ENCODE results near the gene LMO1. TPM values are rescaled to one million over a fixed set of nuclear protein-coding genes. Genes with fewer than 3 reads are reported as not detected.

Gene LMO1
- total and polyA plus RNA-seq, 5 donors from 2014 or later: 0.24 TPM; not detected in 4

DNA sequence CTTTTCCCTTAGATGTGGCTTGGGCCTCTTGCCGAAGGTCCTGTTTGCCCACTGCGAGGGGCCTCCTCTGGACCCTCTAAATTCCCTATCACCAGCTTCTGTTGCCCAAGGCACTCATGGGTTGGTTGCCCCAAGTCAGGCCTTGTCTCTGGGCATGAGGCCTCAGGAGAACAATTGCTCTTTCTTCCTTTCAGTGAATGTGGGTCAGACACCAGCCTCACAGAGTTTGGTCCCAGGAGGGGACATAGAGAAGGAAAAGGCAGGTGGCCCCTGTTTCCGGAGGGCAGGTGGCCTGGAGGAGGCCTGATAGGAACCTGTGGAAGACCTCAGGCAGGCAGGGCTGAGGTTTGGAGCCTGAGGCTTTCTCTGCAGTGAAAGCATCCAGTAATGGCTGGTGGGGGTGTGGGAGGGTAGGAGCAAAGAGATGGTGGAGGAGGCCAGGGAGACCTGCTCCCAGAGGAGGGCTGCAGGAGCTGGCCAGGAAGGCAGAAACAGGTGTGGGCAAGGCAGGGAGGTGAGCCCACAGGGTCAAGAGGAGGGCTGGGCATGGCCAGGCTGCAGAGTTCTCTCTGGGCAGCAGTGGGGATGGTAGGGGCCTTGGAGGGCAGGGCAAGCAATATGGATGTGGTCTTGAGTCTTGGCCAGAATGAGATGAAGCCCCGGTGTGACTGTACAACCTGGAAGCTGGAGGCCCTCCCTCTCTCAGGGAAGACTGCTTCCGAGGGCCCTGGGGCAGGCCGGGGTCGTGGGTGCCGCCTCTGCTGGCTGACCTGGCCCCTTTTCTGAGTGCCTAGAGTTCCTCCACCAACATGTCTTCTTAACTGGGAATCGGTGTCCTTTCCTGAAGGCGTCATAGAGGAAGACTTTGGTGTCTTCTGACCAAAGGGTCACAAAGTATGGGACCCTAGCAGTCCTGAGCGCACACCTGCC is 28.0 kb upstream of the LMO1 start:
- no peaks in the 10 kb centered on the region for H3K27me3 ChIP-seq (ENCODE audit: control insufficient read depth, insufficient read depth, low read length)
- no peaks in the 10 kb centered on the region for H3K36me3 ChIP-seq (ENCODE audit: control insufficient read depth, insufficient read depth, low read length)
- H3K9me3 ChIP-seq (ENCODE audit: control insufficient read depth in 2 of 2, low read length in 2 of 2): no peaks in the 10 kb centered on the region
- H3K27ac ChIP-seq (ENCODE audit: insufficient read depth, low read length, poor library complexity, severe bottlenecking): no peak overlapping the region
- H3K4me3 ChIP-seq (ENCODE audit: low read depth, low read length): no peak overlapping the region
- no peaks in the 10 kb centered on the region for H3K9me3 Mint-ChIP-seq
- no peak overlapping the region for H3K27ac Mint-ChIP-seq
- H3K27me3 Mint-ChIP-seq: peaks cover 5% of the 10 kb centered on the region
- DNase-seq (no peak), ATAC-seq (ENCODE audit: low read depth in 2 of 2) (no peak)
- no peaks in the 10 kb centered on the region for H3K4me1 Mint-ChIP-seq
- no peaks in the 10 kb centered on the region for H3K4me1 ChIP-seq (ENCODE audit: control insufficient read depth, insufficient read depth, low read length, poor library complexity, severe bottlenecking)
- H3K36me3 Mint-ChIP-seq: no peaks in the 10 kb centered on the region
- H3K4me3 Mint-ChIP-seq: no peak overlapping the region

DNA sequence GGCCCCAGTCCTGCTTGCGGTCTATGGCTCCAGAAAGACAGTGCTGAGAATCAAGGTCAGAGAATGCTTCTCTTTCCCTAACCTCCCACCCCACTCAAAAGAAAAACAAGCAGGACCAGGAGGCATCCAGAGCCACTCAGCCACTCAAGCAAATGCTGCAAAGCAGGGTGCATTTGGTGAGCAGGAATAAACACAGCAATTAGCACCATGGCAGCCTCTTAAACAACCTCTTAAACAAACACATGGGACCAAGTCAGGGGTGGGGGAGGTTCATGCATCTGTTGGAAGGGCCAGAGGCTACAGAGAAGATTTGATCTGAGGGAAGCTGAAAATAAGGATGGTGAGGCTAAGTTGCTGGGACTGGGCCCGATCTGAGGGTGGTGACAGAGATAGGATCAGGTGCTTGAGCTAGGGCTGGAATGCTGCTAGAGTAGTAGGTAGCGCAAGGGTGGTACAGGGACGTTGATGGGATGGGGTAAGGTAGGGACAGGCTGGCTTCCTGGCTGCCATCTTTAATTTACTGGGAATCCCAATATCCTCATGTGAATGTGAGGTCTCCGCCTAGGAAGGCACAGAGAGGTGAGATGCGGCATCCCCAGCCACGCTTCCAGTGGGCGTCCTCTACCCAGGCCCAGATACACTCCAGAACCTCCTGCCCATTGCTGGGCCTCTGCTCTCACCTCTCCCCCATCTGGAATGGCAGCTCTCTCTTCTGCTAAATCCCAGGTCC is 26.6 kb upstream of the LMO1 start:
- no peak overlapping the region for H3K4me3 ChIP-seq (ENCODE audit: low read depth, low read length)
- H3K27ac ChIP-seq (ENCODE audit: insufficient read depth, low read length, poor library complexity, severe bottlenecking): no peak overlapping the region
- H3K4me1 ChIP-seq (ENCODE audit: control insufficient read depth, insufficient read depth, low read length, poor library complexity, severe bottlenecking): no peaks in the 10 kb centered on the region
- no peaks in the 10 kb centered on the region for H3K36me3 ChIP-seq (ENCODE audit: control insufficient read depth, insufficient read depth, low read length)
- no peaks in the 10 kb centered on the region for H3K9me3 ChIP-seq (ENCODE audit: control insufficient read depth in 2 of 2, low read length in 2 of 2)
- Mint-ChIP-seq H3K27ac (no peak overlapping the region), H3K27me3 (peaks cover 5% of the 10 kb centered on the region), H3K9me3 (no peaks in the 10 kb centered on the region), H3K36me3 (no peaks in the 10 kb centered on the region), H3K4me1 (no peaks in the 10 kb centered on the region), H3K4me3 (no peak overlapping the region)
- DNase-seq (no peak), ATAC-seq (ENCODE audit: low read depth in 2 of 2) (no peak)
- no peaks in the 10 kb centered on the region for H3K27me3 ChIP-seq (ENCODE audit: control insufficient read depth, insufficient read depth, low read length)

DNA sequence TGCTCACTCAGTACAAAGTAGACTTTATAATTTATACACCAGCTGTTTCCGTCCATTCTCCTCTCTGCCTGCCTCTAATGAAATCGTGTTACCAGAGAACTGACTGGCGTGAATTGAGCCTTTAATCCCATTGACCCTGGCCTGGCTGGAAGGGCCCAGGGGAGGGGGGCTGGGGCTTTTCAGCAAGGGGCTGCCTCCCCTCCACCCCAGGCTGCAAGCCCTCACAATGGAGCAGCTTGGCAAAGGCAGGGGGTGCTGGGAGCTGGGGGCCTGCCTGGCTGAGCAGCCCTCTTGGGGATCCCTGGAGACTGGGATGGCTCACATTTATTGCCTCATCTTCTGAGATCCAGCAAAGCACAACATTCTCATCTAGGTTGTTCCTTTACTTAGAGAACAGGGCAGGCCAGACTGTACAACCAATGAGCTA is 25.8 kb upstream of the LMO1 start:
- Histone ChIP-seq H3K36me3 (ENCODE audit: control insufficient read depth, insufficient read depth, low read length) (no peaks in the 10 kb centered on the region), H3K27me3 (ENCODE audit: control insufficient read depth, insufficient read depth, low read length) (no peaks in the 10 kb centered on the region), H3K9me3 (ENCODE audit: control insufficient read depth in 2 of 2, low read length in 2 of 2) (no peaks in the 10 kb centered on the region), H3K4me1 (ENCODE audit: control insufficient read depth, insufficient read depth, low read length, poor library complexity, severe bottlenecking) (no peaks in the 10 kb centered on the region), H3K27ac (ENCODE audit: insufficient read depth, low read length, poor library complexity, severe bottlenecking) (no peak overlapping the region), H3K4me3 (ENCODE audit: low read depth, low read length) (no peak overlapping the region)
- no peaks in the 10 kb centered on the region for H3K4me1 Mint-ChIP-seq
- H3K27ac Mint-ChIP-seq: no peak overlapping the region
- ATAC-seq (ENCODE audit: low read depth in 2 of 2) (no peak), DNase-seq (no peak)
- no peaks in the 10 kb centered on the region for H3K36me3 Mint-ChIP-seq
- no peak overlapping the region for H3K4me3 Mint-ChIP-seq
- peaks cover 5% of the 10 kb centered on the region for H3K27me3 Mint-ChIP-seq
- no peaks in the 10 kb centered on the region for H3K9me3 Mint-ChIP-seq

DNA sequence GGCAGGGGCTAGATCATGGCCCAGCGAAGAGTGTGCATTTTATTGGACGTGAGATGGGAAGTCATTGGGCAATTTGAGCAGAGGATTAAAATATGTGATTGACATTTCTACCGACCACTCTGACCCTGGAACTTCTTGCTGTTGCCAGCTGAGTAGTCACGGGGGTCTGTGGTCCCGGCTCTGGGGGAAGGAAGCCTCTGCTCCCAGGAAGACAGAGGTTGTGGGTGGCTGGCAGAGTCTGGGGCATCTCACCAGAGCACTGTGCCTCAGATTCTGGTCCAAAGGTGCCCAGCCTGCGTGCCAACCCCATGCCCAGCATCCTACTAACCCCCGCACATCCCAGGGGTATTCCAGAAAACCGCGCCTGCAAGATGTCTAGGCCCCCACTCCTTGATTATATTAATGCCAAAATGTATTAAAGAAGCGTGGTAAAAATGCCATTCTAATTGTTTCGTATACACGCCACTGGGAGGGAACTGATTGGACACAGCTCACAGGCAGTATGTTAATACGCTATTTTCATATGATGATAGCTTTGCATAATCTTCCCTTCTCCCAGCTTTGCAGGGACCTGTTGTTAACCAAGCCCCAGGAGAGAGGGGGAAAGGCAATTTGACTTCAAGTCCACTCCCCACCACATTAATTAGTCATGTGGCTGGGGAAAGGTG is 25.3 kb upstream of the LMO1 start:
- Histone ChIP-seq H3K4me1 (ENCODE audit: control insufficient read depth, insufficient read depth, low read length, poor library complexity, severe bottlenecking) (no peaks in the 10 kb centered on the region), H3K9me3 (ENCODE audit: control insufficient read depth in 2 of 2, low read length in 2 of 2) (no peaks in the 10 kb centered on the region), H3K27me3 (ENCODE audit: control insufficient read depth, insufficient read depth, low read length) (no peaks in the 10 kb centered on the region), H3K4me3 (ENCODE audit: low read depth, low read length) (no peak overlapping the region), H3K36me3 (ENCODE audit: control insufficient read depth, insufficient read depth, low read length) (no peaks in the 10 kb centered on the region), H3K27ac (ENCODE audit: insufficient read depth, low read length, poor library complexity, severe bottlenecking) (no peak overlapping the region)
- no peak overlapping the region for H3K27ac Mint-ChIP-seq
- DNase-seq (no peak), ATAC-seq (ENCODE audit: low read depth in 2 of 2) (no peak)
- H3K27me3 Mint-ChIP-seq: peaks cover 5% of the 10 kb centered on the region
- no peaks in the 10 kb centered on the region for H3K4me1 Mint-ChIP-seq
- no peaks in the 10 kb centered on the region for H3K9me3 Mint-ChIP-seq
- H3K4me3 Mint-ChIP-seq: no peak overlapping the region
- no peaks in the 10 kb centered on the region for H3K36me3 Mint-ChIP-seq

DNA sequence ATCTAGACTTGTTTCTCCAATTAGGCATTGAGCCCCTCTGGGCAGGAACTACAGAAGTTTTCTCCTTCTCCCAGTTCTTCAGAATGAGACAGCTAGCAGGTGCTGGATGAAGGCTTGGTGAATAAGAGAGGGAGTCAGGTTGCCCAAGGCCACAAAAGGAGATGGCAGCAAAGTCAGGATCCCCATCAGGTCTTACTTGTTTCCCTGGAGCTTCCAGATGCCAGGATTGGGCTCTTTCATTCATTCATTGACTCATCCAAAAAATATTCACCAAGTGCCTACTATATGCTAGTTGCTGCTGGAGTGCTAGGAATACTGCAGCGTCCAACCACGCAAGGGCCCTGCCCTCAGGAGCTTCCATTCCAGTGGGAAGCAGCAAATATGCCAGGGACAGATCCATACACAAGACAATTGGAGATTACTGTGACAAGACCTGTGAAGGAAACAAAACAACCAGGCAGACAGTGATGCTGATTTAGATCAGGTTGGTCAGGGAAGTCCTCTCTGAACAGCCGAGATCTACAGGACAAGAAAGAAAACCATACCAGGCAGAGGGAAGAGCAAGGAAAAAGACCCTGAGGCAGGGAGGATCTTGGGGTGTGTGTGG is 24.6 kb upstream of the LMO1 start:
- ATAC-seq (ENCODE audit: low read depth in 2 of 2) (no peak), DNase-seq (no peak)
- no peaks in the 10 kb centered on the region for H3K36me3 Mint-ChIP-seq
- no peak overlapping the region for H3K4me3 ChIP-seq (ENCODE audit: low read depth, low read length)
- no peaks in the 10 kb centered on the region for H3K4me1 ChIP-seq (ENCODE audit: control insufficient read depth, insufficient read depth, low read length, poor library complexity, severe bottlenecking)
- H3K36me3 ChIP-seq (ENCODE audit: control insufficient read depth, insufficient read depth, low read length): no peaks in the 10 kb centered on the region
- H3K27ac Mint-ChIP-seq: no peak overlapping the region
- no peak overlapping the region for H3K27ac ChIP-seq (ENCODE audit: insufficient read depth, low read length, poor library complexity, severe bottlenecking)
- H3K4me1 Mint-ChIP-seq: no peaks in the 10 kb centered on the region
- H3K27me3 ChIP-seq (ENCODE audit: control insufficient read depth, insufficient read depth, low read length): no peaks in the 10 kb centered on the region
- H3K9me3 Mint-ChIP-seq: no peaks in the 10 kb centered on the region
- no peak overlapping the region for H3K4me3 Mint-ChIP-seq
- no peaks in the 10 kb centered on the region for H3K9me3 ChIP-seq (ENCODE audit: control insufficient read depth in 2 of 2, low read length in 2 of 2)
- H3K27me3 Mint-ChIP-seq: peaks cover 5% of the 10 kb centered on the region

DNA sequence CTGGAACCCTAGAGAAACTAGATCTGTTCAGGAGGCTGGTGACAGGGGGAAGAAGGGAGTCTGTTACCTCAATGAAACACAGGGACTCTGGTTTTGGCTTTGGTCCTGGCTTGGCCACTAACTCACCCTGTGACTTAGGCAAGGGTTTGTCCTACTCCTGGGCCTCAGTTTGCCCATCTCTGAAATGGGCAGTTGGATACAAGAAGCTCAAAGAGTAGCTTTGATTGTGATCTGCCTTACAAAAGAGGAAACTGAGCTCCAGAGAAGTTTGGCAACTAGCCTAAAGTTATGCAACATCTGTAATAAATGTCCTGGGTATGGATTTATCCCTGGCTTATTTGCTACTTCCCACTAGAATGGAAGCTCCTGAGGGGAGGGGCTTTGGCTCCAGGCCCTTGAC is 24.0 kb upstream of the LMO1 start:
- Mint-ChIP-seq H3K4me3 (no peak overlapping the region), H3K27ac (no peak overlapping the region), H3K9me3 (no peaks in the 10 kb centered on the region), H3K27me3 (peaks cover 5% of the 10 kb centered on the region), H3K36me3 (no peaks in the 10 kb centered on the region), H3K4me1 (no peaks in the 10 kb centered on the region)
- no peaks in the 10 kb centered on the region for H3K9me3 ChIP-seq (ENCODE audit: control insufficient read depth in 2 of 2, low read length in 2 of 2)
- no peak overlapping the region for H3K27ac ChIP-seq (ENCODE audit: insufficient read depth, low read length, poor library complexity, severe bottlenecking)
- H3K4me3 ChIP-seq (ENCODE audit: low read depth, low read length): no peak overlapping the region
- no peaks in the 10 kb centered on the region for H3K27me3 ChIP-seq (ENCODE audit: control insufficient read depth, insufficient read depth, low read length)
- no peaks in the 10 kb centered on the region for H3K4me1 ChIP-seq (ENCODE audit: control insufficient read depth, insufficient read depth, low read length, poor library complexity, severe bottlenecking)
- ATAC-seq (ENCODE audit: low read depth in 2 of 2): no peak
- no peak for DNase-seq
- H3K36me3 ChIP-seq (ENCODE audit: control insufficient read depth, insufficient read depth, low read length): no peaks in the 10 kb centered on the region

DNA sequence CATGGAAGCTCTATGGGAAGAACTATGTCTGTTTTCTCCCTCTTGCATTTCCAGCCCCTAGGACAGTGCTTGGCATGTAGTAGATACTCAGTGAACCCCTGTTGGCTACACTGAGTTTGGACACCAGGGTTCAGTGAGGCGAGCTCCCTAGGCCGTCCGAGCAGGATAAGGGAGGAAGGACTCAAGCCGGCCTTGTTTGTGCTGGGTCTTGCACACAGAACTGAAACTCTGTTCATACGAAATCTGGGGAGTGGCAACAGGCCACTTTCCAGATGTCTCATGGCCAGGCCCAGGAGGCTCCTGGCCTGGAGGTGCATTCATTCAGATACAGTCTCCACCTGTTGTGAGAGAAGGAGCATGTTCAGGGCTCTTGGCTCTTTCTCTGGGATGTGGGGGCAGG is 23.6 kb upstream of the LMO1 start:
- H3K4me3 Mint-ChIP-seq: no peak overlapping the region
- no peak for DNase-seq
- H3K27me3 Mint-ChIP-seq: peaks cover 5% of the 10 kb centered on the region
- Histone ChIP-seq H3K4me1 (ENCODE audit: control insufficient read depth, insufficient read depth, low read length, poor library complexity, severe bottlenecking) (no peaks in the 10 kb centered on the region), H3K36me3 (ENCODE audit: control insufficient read depth, insufficient read depth, low read length) (no peaks in the 10 kb centered on the region), H3K4me3 (ENCODE audit: low read depth, low read length) (no peak overlapping the region), H3K27me3 (ENCODE audit: control insufficient read depth, insufficient read depth, low read length) (no peaks in the 10 kb centered on the region), H3K9me3 (ENCODE audit: control insufficient read depth in 2 of 2, low read length in 2 of 2) (no peaks in the 10 kb centered on the region), H3K27ac (ENCODE audit: insufficient read depth, low read length, poor library complexity, severe bottlenecking) (no peak overlapping the region)
- H3K4me1 Mint-ChIP-seq: no peaks in the 10 kb centered on the region
- ATAC-seq (ENCODE audit: low read depth in 2 of 2): no peak
- no peaks in the 10 kb centered on the region for H3K9me3 Mint-ChIP-seq
- no peaks in the 10 kb centered on the region for H3K36me3 Mint-ChIP-seq
- H3K27ac Mint-ChIP-seq: no peak overlapping the region

All from CD4-positive, CD25-positive, alpha-beta regulatory T cell (primary cell).